Esophagus squamous epithelium (tissue), 5 donors: ENCODE data around the gene PCSK5. TPM values are rescaled to one million over a fixed set of nuclear protein-coding genes. Genes with fewer than 3 reads are reported as not detected.

Experiments used
- DNase-seq: peaks from one replicate; lab custom pipeline; 2025; lab: John Stamatoyannopoulos, UW
- H3K27ac ChIP-seq, 4 donors: fragments of 200-600 bp; sonication (generic); one replicate each; pipeline ENCODE4 v1.5.1; 2016 to 2019; ENCODE audit warnings: mild to moderate bottlenecking in 1 of 4
- H3K27me3 ChIP-seq, 4 donors: fragments of 200-600 bp; sonication (generic); 1 replicate in 3 of 4; 2 replicates in 1 of 4; pipeline versions ENCODE4 v1.5.1 to v1.6.0; 2017 to 2021; ENCODE audit warnings: antibody characterized with exemption in 1 of 4
- H3K36me3 ChIP-seq, 3 donors: fragments of 200-600 bp; sonication (generic); one replicate each; pipeline ENCODE4 v1.5.1; 2016 to 2019
- H3K4me1 ChIP-seq, 3 donors: fragments of 200-600 bp; sonication (generic); one replicate each; pipeline ENCODE4 v1.5.1; 2017 to 2019
- H3K4me3 ChIP-seq, 4 donors: fragments of 200-600 bp; sonication (generic); 1 replicate in 3 of 4; 2 replicates in 1 of 4; pipeline ENCODE4 v1.5.1; 2016 to 2019; ENCODE audit warnings: mild to moderate bottlenecking in 2 of 4, moderate library complexity in 1 of 4
- H3K9me3 ChIP-seq, 3 donors: fragments of 200-600 bp; sonication (generic); one replicate each; pipeline ENCODE4 v1.5.1; 2016 to 2019
- POLR2A ChIP-seq, 4 donors: fragments of 450-650 bp; IDR thresholded peaks; one replicate each; pipeline ENCODE4 v1.6.1; 2017; ENCODE audit warnings: antibody characterized with exemption in 4 of 4, mild to moderate bottlenecking in 4 of 4, moderate library complexity in 3 of 4
- WGBS, 2 donors: methylation state at CpG; one replicate each; pipeline ENCODE4 v1.1.5; 2018; 5-methylcytosine and 5-hydroxymethylcytosine counted together
- intact Hi-C: fragments of 100-400 bp; cut with DNase I; formaldehyde crosslinking; loops from one replicate; pipeline ENCODE4 v1.15.0; 2022
- total RNA-seq, 4 donors: library from RNA; depleted of rRNA; stranded (reverse); fragments of >200 nt; gene quantifications; one replicate each; pipeline ENCODE4 v1.1.0, GENCODE V29; 2016
- TF ChIP-seq, protein P1 (sequence below), 6 experiments: fragments of 450-650 bp in 4 of 6; fragments of 200-600 bp in 2 of 6; sonication (generic) in 2 of 6; IDR thresholded peaks; one replicate each; pipeline ENCODE4 v1.5.1; 2016 to 2019; ENCODE audit warnings: antibody characterized with exemption in 6 of 6, mild to moderate bottlenecking in 4 of 6, moderate library complexity in 4 of 6
- donor health status: DM: yes; HTN: yes; CAD: no.

The PCSK5 gene
- total RNA-seq, 4 donors from 2014 or later: 8.4 to 33.8 (median 24.2) TPM

- Histone ChIP-seq H3K4me3 (no peak overlapping the region), H3K4me1 (peaks cover 0 to 15% (median 0%) of the 10 kb centered on the region in 3 donors), H3K27me3 (no peaks in the 10 kb centered on the region), H3K9me3 (no peaks in the 10 kb centered on the region), H3K27ac (no peak overlapping the region), H3K36me3 (no peaks in the 10 kb centered on the region)
- no peak for TF ChIP-seq POLR2A (IDR thresholded peaks at IDR 0.05)
- 55 to 63% methylated on average over 5 of the region's 5 CpGs for WGBS, 2 donors
- DNase-seq: no peak
- intact Hi-C loops: no loop called here
Measured at GRCh38 chr9:76292658-76293057, 402.2 kb downstream of the PCSK5 start.

- WGBS, 2 donors: 71% methylated on average over 5 of the region's 5 CpGs
- H3K36me3 ChIP-seq: no peaks in the 10 kb centered on the region
- intact Hi-C loops: no loop called here
Measured at GRCh38 chr9:76294301-76294700, 403.8 kb downstream of the PCSK5 start.

DNA sequence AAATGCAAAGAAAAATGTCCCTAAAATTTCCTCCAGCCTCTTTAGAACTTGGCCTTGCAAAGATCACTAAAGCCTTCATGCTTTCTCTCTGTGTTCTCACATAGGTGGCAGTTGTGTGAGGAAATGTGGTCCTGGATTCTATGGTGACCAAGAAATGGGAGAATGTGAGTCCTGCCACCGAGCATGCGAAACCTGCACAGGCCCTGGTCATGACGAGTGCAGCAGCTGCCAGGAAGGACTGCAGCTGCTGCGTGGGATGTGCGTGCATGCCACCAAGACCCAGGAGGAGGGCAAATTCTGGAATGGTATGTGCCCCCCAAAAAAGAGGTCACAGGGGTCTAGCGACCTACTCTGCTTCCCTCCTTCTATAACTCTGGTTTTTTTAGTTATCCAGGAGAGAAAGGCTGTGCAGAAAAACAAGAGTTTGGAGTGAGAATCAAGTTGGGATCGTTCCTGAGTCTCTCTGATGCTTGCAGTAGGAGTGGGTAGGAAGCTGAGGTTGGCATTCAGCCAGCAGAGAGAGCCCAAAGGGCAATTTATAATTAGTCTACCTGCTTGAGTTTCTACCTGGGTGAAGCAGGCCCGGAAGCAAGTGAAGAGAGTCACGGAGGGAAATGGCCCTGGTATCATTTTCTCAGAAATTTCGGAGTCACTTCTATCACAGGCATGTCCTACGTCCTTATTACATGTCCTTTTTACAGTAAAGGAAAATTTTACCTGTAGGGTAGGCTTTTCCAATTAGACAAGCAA is 406.3 kb downstream of the PCSK5 start:
- H3K27ac ChIP-seq: peak overlapping the region in 2 of 4 donors; percentile 3 to 51
- DNase-seq: no peak
- H3K4me1 ChIP-seq: peaks cover 0 to 24% (median 0%) of the 10 kb centered on the region in 3 donors
- H3K36me3 ChIP-seq: no peaks in the 10 kb centered on the region
- TF ChIP-seq, protein P1, sequence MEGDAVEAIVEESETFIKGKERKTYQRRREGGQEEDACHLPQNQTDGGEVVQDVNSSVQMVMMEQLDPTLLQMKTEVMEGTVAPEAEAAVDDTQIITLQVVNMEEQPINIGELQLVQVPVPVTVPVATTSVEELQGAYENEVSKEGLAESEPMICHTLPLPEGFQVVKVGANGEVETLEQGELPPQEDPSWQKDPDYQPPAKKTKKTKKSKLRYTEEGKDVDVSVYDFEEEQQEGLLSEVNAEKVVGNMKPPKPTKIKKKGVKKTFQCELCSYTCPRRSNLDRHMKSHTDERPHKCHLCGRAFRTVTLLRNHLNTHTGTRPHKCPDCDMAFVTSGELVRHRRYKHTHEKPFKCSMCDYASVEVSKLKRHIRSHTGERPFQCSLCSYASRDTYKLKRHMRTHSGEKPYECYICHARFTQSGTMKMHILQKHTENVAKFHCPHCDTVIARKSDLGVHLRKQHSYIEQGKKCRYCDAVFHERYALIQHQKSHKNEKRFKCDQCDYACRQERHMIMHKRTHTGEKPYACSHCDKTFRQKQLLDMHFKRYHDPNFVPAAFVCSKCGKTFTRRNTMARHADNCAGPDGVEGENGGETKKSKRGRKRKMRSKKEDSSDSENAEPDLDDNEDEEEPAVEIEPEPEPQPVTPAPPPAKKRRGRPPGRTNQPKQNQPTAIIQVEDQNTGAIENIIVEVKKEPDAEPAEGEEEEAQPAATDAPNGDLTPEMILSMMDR (IDR thresholded peaks at IDR 0.05): no peak
- no peak for TF ChIP-seq POLR2A (IDR thresholded peaks at IDR 0.05)
- H3K27me3 ChIP-seq: no peaks in the 10 kb centered on the region
- H3K9me3 ChIP-seq: no peaks in the 10 kb centered on the region
- intact Hi-C loops: no loop called here
- WGBS, 2 donors: 80 to 89% methylated on average over 11 of the region's 11 CpGs
- H3K4me3 ChIP-seq: no peak overlapping the region

More at GRCh38 chr9:76294301-76294700, 403.8 kb downstream of the PCSK5 start:
- TF ChIP-seq, protein P1 (IDR thresholded peaks at IDR 0.05): no peak
- TF ChIP-seq POLR2A (IDR thresholded peaks at IDR 0.05): no peak
- Histone ChIP-seq H3K27me3 (no peaks in the 10 kb centered on the region), H3K4me3 (no peak overlapping the region), H3K4me1 (peaks cover 0 to 24% (median 0%) of the 10 kb centered on the region in 3 donors), H3K27ac (no peak overlapping the region), H3K9me3 (no peaks in the 10 kb centered on the region)
- DNase-seq: no peak

DNA sequence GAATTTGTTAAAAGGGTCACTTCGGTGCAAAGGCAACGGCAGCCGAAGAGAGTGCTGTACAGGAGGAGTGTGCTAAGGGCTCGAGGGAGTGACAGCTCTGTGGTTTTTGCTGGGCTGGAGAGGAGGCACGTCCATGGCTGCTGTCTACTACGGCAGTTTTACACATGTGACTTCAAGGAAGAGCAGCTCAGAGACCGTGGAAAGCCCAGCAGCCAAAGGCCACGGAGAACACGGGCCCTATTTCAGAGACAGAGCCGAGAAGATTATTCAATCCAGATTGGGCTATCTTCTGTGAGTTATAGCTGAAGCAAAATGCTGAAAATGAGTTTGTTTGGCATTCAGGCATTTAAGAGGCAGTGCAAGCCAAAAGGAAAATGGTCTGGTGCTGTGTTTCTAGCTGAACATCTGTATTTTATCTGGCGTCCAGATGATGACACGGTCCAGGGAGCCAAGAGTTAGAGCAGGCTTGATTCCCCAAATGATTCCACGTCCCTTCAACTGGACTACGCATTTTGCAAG is 407.3 kb downstream of the PCSK5 start:
- TF ChIP-seq POLR2A (IDR thresholded peaks at IDR 0.05): no peak
- TF ChIP-seq, protein P1 (IDR thresholded peaks at IDR 0.05): no peak
- intact Hi-C loops: no loop called here
- H3K36me3 ChIP-seq: no peaks in the 10 kb centered on the region
- no peaks in the 10 kb centered on the region for H3K9me3 ChIP-seq
- no peaks in the 10 kb centered on the region for H3K27me3 ChIP-seq
- H3K4me3 ChIP-seq: peak overlapping the region in 1 of 4 donors; percentile 31
- no peak for DNase-seq
- peaks cover 0 to 24% (median 0%) of the 10 kb centered on the region in 3 donors for H3K4me1 ChIP-seq
- H3K27ac ChIP-seq: peak overlapping the region in 3 of 4 donors; percentile 3 to 62 (median 51)
- WGBS, 2 donors: 54 to 72% methylated on average over 11 to 14 of the region's 14 CpGs

- 27 to 38% methylated on average over 3 of the region's 3 CpGs for WGBS, 2 donors
- no peaks in the 10 kb centered on the region for H3K9me3 ChIP-seq
- H3K27ac ChIP-seq: peak overlapping the region in 2 of 4 donors; percentile 51 to 62
- H3K27me3 ChIP-seq: peaks cover 0 to under 1% (median 0%) of the 10 kb centered on the region in 4 donors
- no peak for DNase-seq
- H3K4me1 ChIP-seq: peaks cover 0 to 18% (median 0%) of the 10 kb centered on the region in 3 donors
- H3K36me3 ChIP-seq: no peaks in the 10 kb centered on the region
- TF ChIP-seq, protein P1 (IDR thresholded peaks at IDR 0.05): peak in 1 of 6 experiments; percentile 6
- no peak for TF ChIP-seq POLR2A (IDR thresholded peaks at IDR 0.05)
- peak overlapping the region in 1 of 4 donors; percentile 31 for H3K4me3 ChIP-seq
- intact Hi-C loops: no loop called here
Measured at GRCh38 chr9:76298521-76299144, 408.2 kb downstream of the PCSK5 start.
